Activated naive CD4-positive, alpha-beta T cell treated with anti-CD3 and anti-CD28 coated beads, Interleukin-2, amount 50 U/mL, for 16 hours (primary cell): ENCODE measurements around the gene CYP19A1.

Source experiments
- DNase-seq: peaks from one replicate; pipeline ENCODE4 v3.0.0-alpha.2; 2020

CYP19A1 gene

DNA sequence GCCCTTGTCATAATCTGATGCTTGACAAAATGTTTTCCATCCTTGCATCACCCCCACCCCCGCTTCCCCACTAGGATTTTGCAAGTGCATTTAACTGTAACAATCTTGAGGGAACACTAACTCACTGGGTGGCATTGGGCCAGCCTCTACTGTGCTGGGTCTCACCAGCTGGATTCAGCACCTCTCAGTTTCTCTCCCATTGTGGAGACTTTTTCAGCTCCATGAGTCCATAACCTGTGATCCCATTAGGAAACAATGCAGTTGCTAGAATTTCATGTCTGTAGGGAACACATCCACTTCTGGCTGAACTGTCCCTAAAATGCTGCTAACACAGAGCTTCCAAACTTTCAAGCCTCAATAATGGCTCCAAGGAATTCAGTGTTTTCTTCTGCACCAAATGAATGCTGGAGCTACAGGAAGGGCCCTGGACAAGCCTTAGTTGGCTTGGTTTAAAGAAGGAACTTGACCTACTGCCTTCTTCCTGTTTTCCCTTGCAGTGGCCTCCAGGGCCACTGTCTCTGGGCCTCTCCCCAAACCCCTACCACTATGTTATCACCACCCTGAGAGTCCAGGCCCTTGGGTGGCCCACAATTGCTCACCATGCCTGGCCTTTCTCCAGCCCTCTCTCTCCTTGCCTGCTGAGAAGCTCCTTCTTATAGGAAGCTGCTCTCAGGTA, 15.6 kb downstream of the CYP19A1 start:
- DNase-seq = no peak

DNA sequence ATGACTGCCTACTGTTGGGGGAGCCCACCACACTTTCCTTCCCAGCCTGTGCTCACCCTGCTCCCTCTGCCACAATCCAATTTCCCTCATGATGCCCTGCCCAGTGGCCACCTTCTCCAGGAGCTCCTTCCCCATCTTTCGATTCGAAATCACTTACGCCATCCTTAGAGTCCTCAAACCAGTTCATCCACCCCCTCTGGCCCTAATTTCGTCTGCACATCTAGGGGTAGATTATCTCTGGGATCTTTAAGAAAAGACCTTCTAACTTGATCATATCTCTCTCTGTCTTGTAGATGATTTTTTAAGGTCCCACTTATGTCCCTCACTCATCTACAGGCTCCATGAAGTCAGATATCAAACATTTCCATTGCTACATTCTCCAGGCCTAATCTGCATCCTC, 17.1 kb downstream of the CYP19A1 start:
- DNase-seq = no peak

DNA sequence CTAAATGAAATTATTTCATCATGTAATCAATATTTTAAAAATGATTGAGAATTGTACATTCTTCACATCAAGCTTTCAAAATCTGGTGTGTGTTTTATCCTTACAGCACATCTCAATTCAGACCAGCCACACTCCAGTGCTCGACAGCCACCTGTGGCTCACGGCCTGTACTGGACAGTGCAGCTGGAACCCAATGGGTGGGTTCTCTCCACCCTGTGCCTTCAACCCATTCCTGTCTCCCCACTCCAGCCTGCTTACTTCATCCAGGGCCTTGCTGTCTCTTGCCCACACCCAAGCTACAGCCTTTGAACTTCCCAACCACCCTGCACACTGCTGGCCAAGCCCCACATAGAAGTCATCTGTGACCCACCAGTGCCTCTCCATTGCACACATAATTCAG, 17.6 kb downstream of the CYP19A1 start:
- DNase-seq = no peak

DNA sequence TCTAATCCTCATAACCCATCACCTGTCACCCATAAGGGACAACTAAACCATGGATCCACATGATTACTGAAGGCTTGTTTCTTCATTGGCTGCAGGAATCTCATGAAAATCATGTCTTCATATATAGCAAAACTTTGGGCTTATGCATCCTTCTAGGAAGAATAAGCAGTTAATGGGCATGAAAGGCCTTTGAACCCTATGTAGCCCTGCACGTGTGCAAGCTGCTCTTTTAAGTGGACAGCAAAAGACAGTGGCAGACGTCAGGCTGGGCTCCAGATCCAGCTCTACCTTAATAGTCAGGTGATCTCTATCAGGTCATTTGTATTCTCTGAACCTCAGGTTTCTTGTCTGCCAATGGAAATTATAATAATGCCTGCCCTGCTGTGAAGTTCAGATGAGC, 18.9 kb downstream of the CYP19A1 start:
- no peak for DNase-seq

DNA sequence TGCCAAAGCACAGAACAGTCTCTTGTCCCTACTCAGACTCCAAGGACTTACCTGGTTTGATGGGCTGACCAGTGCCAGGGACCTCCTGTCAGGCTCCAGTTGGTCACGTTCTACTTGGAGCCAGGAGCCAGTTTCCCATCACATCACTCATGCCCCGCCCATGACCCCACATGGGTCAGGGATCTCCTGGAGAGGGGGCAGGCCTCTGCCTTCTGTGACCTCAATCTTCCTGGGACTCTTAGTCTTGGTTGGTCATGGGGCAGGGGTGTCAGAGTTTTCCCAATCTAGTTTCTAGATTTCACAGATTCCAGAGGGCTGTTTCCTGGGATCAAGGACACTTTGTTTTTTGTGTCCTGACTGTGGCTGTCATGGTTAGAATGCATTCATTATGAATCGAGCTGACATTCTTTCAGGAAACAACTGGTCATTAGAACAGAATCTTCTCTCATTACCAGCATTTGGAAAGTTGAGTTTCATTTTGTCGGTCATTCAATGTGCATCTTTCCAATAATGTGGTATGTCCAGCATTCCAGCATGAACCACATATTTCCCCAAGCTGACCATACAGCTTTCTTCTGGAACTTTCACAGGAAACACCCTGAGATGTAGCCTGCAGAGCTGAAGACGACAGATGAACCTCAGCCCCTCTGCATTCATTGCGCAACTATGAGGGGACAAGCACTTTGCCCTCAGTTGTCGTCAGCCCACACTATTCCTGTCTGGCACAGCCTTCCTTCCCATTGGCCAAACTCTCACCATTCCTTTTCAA, 19.8 kb downstream of the CYP19A1 start:
- no peak for DNase-seq

DNA sequence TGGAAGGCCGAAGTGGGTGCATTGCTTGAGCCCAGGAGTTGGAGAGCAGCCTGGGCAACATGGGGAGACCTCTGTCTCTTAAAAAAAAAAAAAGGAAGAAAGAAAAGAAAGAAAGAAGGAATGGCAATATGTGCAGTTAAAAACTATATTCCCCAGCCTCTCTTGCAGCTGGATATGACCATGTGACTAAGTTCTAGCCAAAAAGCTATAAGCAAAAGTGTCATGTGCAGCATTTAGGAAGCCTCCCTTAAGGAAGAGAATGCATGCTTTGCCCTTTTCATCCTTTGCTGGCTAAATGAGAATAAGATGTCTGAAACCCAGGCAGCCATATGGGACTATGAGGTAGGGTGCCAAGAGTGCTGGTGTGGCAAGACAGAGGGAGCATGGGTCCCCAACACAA, 21.8 kb downstream of the CYP19A1 start:
- no peak for DNase-seq

DNA sequence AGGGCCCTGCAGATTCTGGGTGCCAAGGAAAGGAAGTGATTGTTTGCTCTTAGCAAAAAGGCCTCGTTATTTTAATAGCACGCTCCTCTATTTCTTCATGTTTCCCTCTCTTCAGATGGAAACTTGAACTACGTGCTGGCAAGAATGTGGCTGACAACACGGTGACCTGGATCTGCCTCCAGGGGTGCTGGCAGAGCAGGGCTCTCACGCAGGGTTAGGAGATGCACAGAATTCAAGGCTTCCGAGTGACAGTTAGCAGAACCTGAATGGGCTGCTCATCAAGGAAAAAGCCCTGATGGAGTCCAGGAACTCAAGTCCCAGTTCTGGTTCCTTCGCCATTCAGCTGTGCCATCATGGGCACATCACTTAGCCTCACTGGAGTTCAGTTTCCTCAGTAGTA, 22.7 kb downstream of the CYP19A1 start:
- no peak for DNase-seq

DNA sequence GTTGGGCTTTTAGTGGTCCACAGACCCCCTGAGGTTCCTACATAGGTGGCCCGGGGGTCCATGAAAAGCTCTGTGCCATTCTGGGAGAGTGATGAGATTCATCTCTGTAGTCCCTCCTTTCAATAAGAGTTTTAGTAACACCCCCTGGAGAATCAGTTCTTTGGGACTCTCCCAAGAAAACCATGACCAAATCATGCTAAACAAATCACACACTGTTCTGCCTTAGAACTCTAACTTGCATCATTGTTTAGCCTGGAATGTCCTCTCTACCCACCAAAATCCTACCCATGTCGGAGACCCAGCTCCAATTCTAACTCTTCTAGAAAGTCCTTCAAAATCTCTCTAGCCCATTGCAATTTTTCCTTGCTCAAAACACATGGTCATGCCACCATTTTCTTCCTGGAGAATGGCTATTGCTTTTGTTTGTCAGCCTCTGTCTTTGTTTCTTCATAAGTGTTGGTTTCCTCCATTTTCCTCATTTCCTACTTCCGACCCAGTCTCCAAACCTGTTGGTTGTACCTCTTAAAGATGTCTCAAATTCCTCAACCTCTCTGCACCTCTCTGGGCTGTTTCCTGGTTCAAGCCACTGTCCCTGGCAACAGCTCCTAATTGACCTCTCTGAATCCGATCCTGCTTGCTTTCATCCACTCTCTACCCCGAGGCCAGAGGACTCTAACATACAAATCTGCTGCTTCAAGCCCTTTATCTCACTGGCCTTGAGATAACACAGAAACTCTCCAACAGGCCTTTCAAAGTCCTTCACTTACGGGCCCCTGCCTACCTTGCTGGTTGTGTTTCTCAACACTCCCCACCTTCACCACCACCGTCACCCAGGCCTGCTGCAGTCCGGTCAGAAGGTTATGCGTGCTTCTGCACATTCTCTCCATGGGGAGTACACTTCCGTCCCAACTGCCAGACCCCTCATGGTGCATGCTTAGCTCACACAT, 23.7 kb downstream of the CYP19A1 start:
- DNase-seq = no peak

DNA sequence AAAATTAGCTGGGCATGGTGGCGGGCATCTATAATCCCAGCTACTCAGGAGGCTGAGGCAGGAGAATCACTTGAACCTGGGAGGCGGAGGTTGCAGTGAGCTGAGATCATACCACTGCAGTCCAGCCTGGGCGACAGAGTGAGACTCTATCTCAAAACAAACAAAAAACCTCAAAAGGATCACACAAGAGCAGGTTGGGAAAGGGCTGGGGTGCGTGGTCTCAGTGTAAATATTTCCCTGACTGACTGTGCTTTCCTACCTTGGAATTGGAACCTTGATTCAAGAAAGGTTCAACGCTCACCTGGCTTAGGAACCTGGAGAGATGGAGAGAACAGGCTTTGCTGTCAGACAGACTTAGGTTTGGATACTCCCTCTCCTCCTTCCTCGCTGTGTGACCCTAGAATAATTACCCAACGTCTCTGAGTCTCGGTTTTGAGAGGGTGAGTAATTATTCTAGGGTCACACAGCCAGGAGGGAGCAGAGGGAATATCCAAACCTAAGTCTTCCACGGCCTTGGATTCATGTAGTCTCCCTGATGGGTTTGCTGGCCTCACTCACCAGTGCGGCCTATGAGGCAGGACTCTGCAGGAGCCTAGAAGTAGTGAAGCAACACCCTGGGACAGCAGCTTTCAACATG, 24.6 kb downstream of the CYP19A1 start:
- DNase-seq = no peak

DNA sequence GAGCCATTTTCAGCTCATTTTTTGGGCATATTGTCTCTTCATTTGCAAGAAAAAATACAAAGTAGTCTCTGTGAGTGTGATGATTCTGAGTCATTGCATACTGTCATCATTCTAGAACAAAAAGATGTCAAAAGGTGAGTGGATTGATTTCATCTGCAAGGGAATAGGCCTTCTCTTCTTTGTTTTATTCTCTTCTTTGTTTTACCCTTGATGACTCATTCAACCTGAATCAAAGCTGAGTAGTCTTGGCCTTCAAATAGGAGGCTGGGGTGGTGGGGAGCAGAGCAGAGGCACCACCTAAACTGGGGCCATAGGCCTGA, 25.4 kb downstream of the CYP19A1 start:
- no peak for DNase-seq

DNA sequence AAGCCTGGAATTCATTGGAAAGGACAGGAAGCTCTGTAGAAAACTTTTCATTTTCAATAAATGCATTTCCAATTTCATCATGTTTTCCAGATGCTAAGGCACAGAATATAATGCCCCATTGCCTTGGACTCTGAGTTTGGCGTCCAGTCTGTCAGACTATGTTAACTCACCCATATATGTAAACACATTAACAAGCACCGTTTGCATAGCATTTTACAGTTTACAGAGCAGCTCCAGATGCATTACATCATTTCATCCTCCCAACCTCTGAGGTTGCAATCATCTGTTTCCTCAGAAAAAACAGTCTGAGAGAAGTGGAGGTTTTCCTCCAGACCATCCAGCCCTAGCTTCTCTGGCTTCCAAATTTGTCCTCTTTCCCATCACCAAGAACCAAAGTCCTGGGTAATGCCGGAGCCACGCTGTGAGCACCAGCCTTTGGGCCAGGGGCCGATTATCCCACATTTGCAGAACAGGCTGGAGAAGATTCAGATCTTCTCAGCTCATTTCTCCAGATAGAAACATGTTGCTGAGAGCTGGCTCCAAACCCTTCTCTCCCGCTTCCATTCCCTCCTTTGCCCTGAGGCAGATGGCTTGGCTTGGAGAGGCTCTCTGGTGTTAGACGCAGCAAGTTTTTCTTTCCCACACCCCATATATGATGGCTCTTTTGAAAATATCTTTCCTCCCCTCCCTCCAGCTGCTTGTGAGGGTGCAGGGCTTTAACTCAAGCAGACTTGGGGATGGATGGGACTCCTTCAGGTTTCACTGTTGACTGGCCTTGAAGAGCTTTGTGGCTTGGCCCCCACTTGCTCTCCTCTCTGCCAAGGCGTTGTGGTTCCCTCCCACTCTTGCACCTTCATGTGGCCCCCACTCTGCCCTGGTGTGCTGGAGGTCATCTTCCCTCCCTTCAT, 26.0 kb downstream of the CYP19A1 start:
- DNase-seq = no peak

DNA sequence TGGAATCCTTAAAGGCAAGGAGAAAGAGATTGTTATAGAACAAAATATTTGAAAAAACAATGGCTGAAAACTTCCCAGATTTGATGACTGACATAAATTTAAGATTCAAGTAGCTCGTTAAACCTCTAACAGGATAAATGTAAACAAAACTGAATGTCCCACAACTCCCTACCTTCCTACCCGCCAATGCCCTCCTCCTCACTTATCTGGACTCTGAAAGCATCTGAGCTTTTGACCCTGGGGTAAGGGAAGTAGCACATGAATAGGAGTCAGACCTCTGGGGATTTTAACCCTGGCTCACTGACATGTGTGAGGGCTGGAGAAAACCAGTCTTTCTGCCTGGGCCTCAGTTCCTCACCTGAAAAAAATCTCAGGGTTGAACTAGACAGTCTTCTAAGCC, 26.9 kb downstream of the CYP19A1 start:
- no peak for DNase-seq

DNA sequence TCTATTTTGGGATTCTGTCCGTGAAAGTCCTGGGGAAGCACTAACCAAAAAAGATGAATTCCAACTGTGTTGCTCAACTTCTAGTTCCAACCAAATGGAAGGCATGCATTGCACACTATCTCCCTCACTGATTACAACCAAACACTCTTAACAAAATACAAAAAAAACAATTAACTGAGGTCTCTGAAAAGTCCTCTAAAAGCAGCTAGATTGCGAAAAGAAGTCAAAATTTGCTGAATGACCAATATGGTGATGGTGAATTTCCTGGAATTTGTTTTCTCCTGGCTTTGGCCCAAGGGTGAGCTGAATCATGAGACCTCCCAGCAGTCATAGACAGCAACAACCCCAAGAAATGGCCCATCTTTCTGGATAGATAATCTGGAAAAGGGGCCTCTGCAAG, 28.3 kb downstream of the CYP19A1 start:
- no peak for DNase-seq

DNA sequence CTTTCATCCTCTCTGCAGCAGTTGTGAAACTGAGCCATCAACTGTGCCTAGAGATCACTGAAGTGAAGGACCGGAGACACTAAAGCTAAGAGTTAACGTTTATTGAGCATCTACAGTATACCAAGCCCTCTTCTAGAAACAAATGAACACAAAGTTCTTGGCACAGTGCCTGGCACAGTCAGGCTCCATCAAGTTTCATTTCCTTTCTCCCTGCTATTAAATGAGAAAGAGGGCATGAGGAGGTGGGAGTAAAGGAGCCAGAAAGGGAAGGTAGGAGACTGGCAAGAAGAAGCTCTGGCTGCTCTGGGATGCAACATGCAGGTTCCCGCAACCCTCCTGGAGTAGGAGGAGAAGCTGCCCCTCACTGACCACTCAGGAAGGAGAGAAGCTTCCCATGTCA, 30.6 kb downstream of the CYP19A1 start:
- no peak for DNase-seq

DNA sequence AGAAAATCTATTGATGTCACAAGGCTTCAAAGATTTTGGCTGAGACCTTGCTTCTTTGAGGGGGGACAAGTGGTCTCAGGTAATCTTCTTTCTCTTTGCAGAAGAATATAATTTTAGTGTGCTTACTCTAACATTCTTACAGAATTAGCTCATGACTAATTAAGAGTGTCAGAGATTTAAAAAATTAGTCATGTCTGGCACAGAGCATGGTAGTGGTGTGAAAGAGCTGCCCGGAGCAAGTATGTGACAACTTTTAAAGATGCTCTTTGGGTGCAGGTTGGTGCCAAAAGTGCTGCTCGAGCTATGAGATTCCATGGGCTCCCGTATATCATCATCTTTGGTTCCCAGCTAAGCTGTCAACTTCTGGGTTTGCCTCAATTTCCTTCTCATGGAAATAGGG, 31.1 kb downstream of the CYP19A1 start:
- DNase-seq = no peak

DNA sequence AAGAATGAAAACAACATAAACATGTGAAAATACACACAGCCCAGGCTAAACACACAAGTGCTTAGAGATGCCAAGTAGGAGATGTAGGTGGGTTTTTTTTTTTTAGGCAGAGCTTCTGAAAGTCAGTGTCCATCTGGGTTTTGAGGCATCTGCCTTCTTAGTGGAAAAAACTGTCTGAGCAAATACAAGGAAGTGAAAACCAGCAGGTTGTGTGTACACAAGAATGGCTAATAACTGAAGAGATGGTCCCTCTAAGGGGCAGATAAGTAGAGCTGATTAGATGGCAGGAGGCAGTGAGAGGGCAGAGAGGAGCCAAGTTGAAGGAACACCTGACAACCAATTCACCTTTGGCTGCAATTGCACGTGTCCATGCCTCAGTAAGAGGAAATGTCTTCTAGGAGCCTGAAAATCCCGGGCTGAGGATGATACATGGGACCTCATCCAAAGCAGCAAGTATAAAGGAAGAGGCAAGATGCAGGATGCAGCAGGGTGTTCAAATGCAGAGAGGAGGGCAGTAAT, 34.9 kb downstream of the CYP19A1 start:
- no peak for DNase-seq

DNA sequence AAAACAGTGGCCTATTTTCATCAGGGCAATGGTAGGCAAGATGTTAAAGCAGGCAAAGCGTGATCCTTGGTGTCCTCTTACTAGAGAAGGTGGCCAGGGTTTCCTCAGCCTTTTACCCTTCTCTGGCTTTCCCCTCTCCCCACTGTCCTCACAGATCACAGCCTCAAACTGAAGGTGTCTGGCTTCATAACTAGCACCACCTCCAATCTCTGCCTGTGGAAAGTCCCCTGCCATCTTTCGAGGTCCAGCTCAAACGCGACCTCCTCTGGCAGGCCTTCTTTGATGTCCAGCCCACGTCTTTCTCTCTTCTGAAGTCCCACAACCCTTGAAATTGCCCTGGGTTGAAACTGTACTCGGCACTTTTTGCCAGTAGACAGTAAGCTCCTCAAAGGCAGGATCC, 35.9 kb downstream of the CYP19A1 start:
- no peak for DNase-seq

DNA sequence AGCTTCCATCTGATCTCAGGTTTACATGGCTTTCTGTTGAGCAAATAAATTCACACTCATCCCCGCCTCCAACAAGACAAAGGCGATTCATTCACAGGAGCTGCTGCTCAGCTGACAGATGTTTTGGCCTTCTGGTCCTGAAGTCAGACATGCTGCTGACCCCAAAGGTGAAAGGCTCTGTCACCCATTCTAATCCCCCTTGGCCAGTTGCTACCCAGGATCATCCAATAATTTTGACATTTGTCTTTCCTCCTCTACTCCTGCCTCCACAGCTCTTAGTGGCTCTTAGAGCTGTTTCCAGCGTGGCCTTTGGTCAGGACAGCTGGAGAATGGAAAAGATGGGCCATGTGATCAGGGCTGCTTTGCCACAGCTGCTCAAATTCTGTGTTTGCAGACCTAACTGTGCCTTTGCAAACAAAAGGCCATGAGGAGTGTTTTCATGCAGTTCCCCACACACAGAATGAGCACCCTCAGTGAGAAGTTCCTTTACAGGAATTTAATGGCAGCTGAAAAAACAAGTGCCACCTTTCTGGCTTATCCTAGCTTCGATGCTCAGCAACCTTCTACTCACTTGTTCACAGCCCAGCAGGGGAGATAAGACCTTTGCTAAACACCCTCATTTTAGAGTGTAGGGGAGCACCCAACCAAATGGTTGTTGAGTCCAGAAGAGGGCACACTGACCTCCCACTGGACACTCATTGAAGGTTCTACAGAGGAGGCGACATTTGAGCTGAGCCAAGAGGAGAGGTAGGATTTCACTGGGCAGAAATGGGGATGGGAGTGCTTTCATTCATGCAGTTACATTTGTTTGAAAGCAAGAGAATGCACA, 39.0 kb downstream of the CYP19A1 start:
- no peak for DNase-seq

DNA sequence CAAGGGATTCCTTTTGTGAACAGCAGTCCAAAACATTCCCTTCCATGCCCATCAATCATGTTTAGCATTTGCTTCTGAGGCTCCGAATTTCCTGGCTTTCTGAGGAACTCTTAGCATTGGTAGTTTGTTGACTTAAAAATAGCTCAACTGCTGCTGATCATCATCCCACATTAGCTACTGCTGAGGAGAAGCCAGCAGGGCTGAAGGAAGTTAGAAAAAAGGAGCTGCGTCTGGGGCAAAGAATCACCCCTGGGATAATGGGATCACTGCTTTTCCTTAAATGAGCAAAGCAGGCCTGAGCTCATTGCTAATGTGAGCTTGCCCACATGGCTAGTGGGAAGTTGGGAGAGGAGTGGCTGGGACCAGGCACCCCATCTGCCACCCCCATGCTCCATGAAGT, 39.8 kb downstream of the CYP19A1 start:
- no peak for DNase-seq

DNA sequence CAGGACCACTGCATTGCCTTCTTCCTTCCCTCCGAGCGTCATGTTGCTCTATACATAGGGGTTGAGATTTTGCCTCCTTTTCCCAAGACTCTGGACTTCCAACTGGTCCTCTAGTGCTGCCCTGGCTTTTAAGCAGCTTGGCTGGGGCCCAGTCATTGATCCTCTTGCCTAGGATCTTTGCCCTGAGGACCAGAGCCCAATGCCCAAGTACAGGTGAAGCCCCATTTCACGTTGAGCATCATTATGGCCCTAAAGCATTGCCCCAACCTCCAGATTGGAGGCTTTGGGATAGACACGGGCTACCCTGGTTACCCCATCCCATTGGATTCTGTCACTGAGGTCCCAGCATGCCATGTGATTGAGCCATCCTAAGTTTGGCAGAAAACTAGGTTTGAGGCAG, 47.7 kb downstream of the CYP19A1 start:
- no peak for DNase-seq

DNA sequence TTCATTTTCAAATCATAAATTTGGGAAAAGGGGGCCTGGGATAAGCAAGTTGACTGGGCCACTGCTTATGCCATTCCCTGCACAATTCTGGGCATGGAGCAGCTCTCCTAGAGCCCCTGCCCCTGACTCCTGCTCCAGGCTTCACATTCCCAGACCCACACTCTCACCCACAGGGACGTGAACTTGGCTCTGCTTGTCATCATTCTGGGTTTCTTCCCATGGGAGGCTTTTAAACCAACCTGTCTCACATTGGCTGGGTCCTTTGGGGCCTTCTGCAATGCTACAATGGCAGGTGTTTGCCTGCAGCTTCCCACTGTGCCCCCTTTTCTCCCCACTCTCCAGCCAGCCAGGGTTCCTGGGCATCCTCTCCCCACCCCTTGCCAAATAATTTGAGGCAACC, 49.1 kb downstream of the CYP19A1 start:
- DNase-seq = no peak
